Measurements from ENCODE around the gene CAND1. TPM values are rescaled to one million over a fixed set of nuclear protein-coding genes. Genes with fewer than 3 reads are reported as not detected.

The CAND1 gene
- total and polyA plus RNA-seq, 2 of the 8 experiments (the other 6 are each of a cell fraction or from before 2014, with no cell fraction given) = 39.4 to 271 TPM

DNA sequence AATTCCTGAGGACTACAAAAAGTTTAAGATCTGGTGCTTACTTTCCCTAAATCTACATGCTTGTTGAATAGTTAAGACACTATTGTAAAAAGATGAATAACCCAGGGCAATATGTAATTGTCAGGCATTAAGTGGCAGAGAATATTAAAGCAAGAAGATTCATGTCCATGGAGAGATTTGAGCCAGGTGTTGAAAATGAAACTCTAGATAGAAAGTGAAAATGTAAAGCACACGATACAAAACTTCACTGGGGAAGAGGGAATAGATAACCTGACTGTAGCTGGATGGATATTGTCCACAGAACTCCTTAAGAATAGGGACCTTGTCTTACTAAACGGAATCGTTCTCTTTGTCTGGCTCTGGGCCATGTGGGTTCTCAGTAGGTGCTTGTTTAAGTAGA lies 5.0 kb downstream of the CAND1 start:
- WGBS, 2 experiments (ENCODE audit: extremely low coverage in 1 of 2, insufficient coverage in 1 of 2, insufficient read length in 1 of 2, insufficient replicate concordance in 2 of 2, low coverage in 1 of 2, low lambda C conversion rate in 2 of 2, missing lambda C conversion rate in 1 of 2) = 88% methylated on average over 3 of the region's 3 CpGs; no CpG with 5 or more reads in 1 of the 2 experiments
- no peak for DNase-seq (ENCODE audit: low read depth in 1 of 2, low spot score in 2 of 2)
- POLR2A ChIA-PET (ENCODE audit: partially characterized antibody) = interaction anchor here (1.6 kb wide), 1 partner anchor 10 kb away, joined by 3 read pairs; no protein-coding TSS in a partner anchor
- Histone ChIP-seq H3K27ac (ENCODE audit: low read depth, low read length) (no peak overlapping the region), H3K23ac (ENCODE audit: insufficient read length) (no peak overlapping the region), H2BK5ac (ENCODE audit: low read depth, low read length) (no peak overlapping the region), H4K5ac (ENCODE audit: insufficient read length, low read depth, low read length) (no peak overlapping the region), H3K9me3 (ENCODE audit: insufficient read depth in 2 of 2, low read depth in 1 of 2, low read length in 1 of 2) (no peaks in the 10 kb centered on the region), H4K20me1 (replicated peaks in 1 of 2; ENCODE audit: control insufficient read depth in 1 of 2, insufficient read depth in 2 of 2, low read length in 2 of 2) (peaks cover 9 to 18% of the 10 kb centered on the region in 2 experiments), H3K79me1 (ENCODE audit: low read depth, low read length) (peaks cover 6% of the 10 kb centered on the region), H2BK120ac (replicated peaks; ENCODE audit: low read depth, low read length) (no peak overlapping the region), H2BK12ac (ENCODE audit: low read depth, low read length) (no peak overlapping the region), H3K23me2 (ENCODE audit: low read depth, low read length) (peaks cover 3% of the 10 kb centered on the region; the same call in 1 of the 2 replicates), H3K9ac (replicated peaks in 1 of 4; ENCODE audit: extremely low read depth in 1 of 4, low read depth in 3 of 4, low read length in 3 of 4) (no peak overlapping the region), H3K4me3 (ENCODE audit: extremely low read depth in 1 of 4, insufficient read depth in 2 of 4, low read depth in 3 of 4, low read length in 4 of 4) (no peak overlapping the region), H2BK20ac (ENCODE audit: low read length) (no peak overlapping the region), H2AFZ (ENCODE audit: low read length) (no peak overlapping the region), H3K18ac (ENCODE audit: extremely low read depth, low read length) (no peak overlapping the region), H3K79me2 (ENCODE audit: control insufficient read depth in 1 of 2, insufficient read depth in 2 of 2, low read length in 2 of 2) (peaks cover 35 to 96% of the 10 kb centered on the region in 2 experiments), H3K27me3 (replicated peaks in 1 of 4; ENCODE audit: control insufficient read depth in 3 of 4, extremely low read depth in 1 of 4, insufficient read depth in 3 of 4, low read length in 3 of 4) (no peaks in the 10 kb centered on the region), H3K4ac (replicated peaks; ENCODE audit: insufficient read length, low read depth, low read length) (no peak overlapping the region), H3K4me2 (ENCODE audit: insufficient read depth in 1 of 2, low read depth in 2 of 2, low read length in 2 of 2) (no peak overlapping the region), H3K56ac (replicated peaks; ENCODE audit: insufficient read length, low read depth, low read length) (no peak overlapping the region), H3K4me1 (replicated peaks in 1 of 4; ENCODE audit: control insufficient read depth in 3 of 4, insufficient read depth in 4 of 4, low read length in 3 of 4) (peaks cover 0 to 5% (median 1%) of the 10 kb centered on the region in 4 experiments; a peak in 3 of 7 replicates), H3K14ac (ENCODE audit: insufficient read length) (no peak overlapping the region), H2BK15ac (ENCODE audit: low read length) (no peak overlapping the region), H4K91ac (replicated peaks; ENCODE audit: insufficient read length, low read length) (no peak overlapping the region), H3K36me3 (ENCODE audit: control insufficient read depth in 2 of 4, insufficient read depth in 4 of 4, low read length in 3 of 4) (peaks cover 0 to 12% (median 0%) of the 10 kb centered on the region in 4 experiments; a peak in 2 of 8 replicates), H4K8ac (ENCODE audit: extremely low read depth, insufficient read depth, low read length) (no peak overlapping the region), H2AK5ac (ENCODE audit: low read depth, low read length) (no peak overlapping the region)
- TF ChIP-seq GABPA (IDR thresholded peaks at IDR 0.05; ENCODE audit: borderline replicate concordance, insufficient read depth, low read length) (no peak), SP4 (IDR thresholded peaks at IDR 0.05; ENCODE audit: low read length) (no peak), JUN (IDR thresholded peaks at IDR 0.05; ENCODE audit: low read depth, low read length) (no peak), RNF2 (IDR thresholded peaks at IDR 0.05; ENCODE audit: borderline replicate concordance, low read depth, low read length, missing control alignments, poor library complexity, severe bottlenecking) (no peak), SAP30 (IDR thresholded peaks at IDR 0.05; ENCODE audit: insufficient read depth, insufficient replicate concordance, low read length) (no peak), EP300 (IDR thresholded peaks at IDR 0.05; ENCODE audit: borderline replicate concordance in 1 of 2, low read depth in 2 of 2, low read length in 2 of 2) (no peak), NANOG (IDR thresholded peaks at IDR 0.05; ENCODE audit: insufficient read depth, low read depth, low read length, poor library complexity, severe bottlenecking) (no peak), BACH1 (IDR thresholded peaks at IDR 0.05; ENCODE audit: low read length) (no peak), SRF (IDR thresholded peaks at IDR 0.05; ENCODE audit: low read depth, low read length) (no peak), GTF2F1 (IDR thresholded peaks at IDR 0.05; ENCODE audit: borderline replicate concordance, low read depth, low read length) (no peak)
- no peak for FAIRE-seq
- CTCF ChIA-PET (ENCODE audit: partially characterized antibody) = no interaction called here
